NCI-H526 (cell line): ENCODE results near the gene KCNJ6.
"Not testable (repeated sequence)": the region's sequence is repeated elsewhere in the genome, so short reads cannot be mapped to it uniquely, and the experiment has no call there.

ENCODE experiments used
- DNase-seq, 2 experiments: peaks; one replicate each; lab custom pipeline; 2025; lab: John Stamatoyannopoulos, UW

The KCNJ6 gene

GRCh38 chr21:37644636-37645035, 271.6 kb downstream of the KCNJ6 start:
- no peak for DNase-seq

GRCh38 chr21:37643862-37644261, 272.4 kb downstream of the KCNJ6 start:
- not testable (repeated sequence) for DNase-seq

GRCh38 chr21:37642493-37642892, 273.8 kb downstream of the KCNJ6 start:
- DNase-seq, result peak; percentile 27 to 70

GRCh38 chr21:37639756-37640155, 276.5 kb downstream of the KCNJ6 start:
- no peak for DNase-seq

- DNase-seq, result no peak
These were observed 280.0 kb downstream of the KCNJ6 start for GRCh38 chr21:37636152-37636860.

GRCh38 chr21:37631319-37632117, 284.7 kb downstream of the KCNJ6 start:
- DNase-seq, result no peak

GRCh38 chr21:37630872-37631271, 285.4 kb downstream of the KCNJ6 start:
- no peak for DNase-seq

- no peak for DNase-seq
These were observed 287.9 kb downstream of the KCNJ6 start for GRCh38 chr21:37628362-37628761.

GRCh38 chr21:37627561-37627960, 288.7 kb downstream of the KCNJ6 start:
- DNase-seq, result no peak

- DNase-seq, result no peak
These were observed 289.2 kb downstream of the KCNJ6 start for GRCh38 chr21:37627074-37627473.

- DNase-seq, result no peak
These were observed 289.9 kb downstream of the KCNJ6 start for GRCh38 chr21:37626320-37626719.

- DNase-seq, result no peak
These were observed 292.6 kb downstream of the KCNJ6 start for GRCh38 chr21:37623689-37624088.

- no peak for DNase-seq
These were observed 293.1 kb downstream of the KCNJ6 start for GRCh38 chr21:37623183-37623582.

GRCh38 chr21:37622755-37623154, 293.5 kb downstream of the KCNJ6 start:
- DNase-seq, result no peak

GRCh38 chr21:37620401-37620800, 295.9 kb downstream of the KCNJ6 start:
- DNase-seq, result no peak

GRCh38 chr21:37619464-37619974, 296.7 kb downstream of the KCNJ6 start:
- DNase-seq, result no peak

- no peak for DNase-seq
These were observed 298.2 kb downstream of the KCNJ6 start for GRCh38 chr21:37618081-37618480.

GRCh38 chr21:37615962-37616361, 300.3 kb downstream of the KCNJ6 start:
- no peak for DNase-seq

- DNase-seq, result no peak
These were observed 301.8 kb downstream of the KCNJ6 start for GRCh38 chr21:37614351-37614875.

GRCh38 chr21:37607081-37607480, 309.2 kb downstream of the KCNJ6 start:
- DNase-seq, result no peak

- no peak for DNase-seq
These were observed 309.7 kb downstream of the KCNJ6 start for GRCh38 chr21:37606549-37606948.

- no peak for DNase-seq
These were observed 311.3 kb downstream of the KCNJ6 start for GRCh38 chr21:37605006-37605405.

- DNase-seq, result no peak
These were observed 313.1 kb downstream of the KCNJ6 start for GRCh38 chr21:37603129-37603528.
